ENCODE data around the gene TOB1.
"Not testable (repeated sequence)": the region's sequence is repeated elsewhere in the genome, so short reads cannot be mapped to it uniquely, and the experiment has no call there.

Gene TOB1

DNA sequence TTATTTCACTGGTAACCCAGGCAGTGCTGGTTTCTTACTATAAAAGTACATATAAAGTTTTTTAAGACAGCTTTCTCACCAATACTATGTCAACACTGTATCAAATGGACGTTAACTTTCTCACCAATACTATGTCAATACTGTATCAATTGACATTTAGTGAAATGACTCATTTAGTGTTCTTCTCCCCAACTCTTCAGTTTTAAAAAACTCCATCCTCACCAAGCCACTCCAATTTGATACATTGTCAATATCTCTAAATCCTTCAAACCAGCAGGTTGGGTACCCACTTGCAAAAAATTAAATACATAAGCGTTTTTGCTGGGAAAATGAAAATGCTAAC lies 4.8 kb downstream of the TOB1 start:
- Histone ChIP-seq H3K27me3 (replicated peaks; ENCODE audit: control insufficient read depth, insufficient read depth, low read length) (no peaks in the 10 kb centered on the region), H3K4me3 (replicated peaks; ENCODE audit: low read depth, low read length) (no peak overlapping the region), H3K36me3 (ENCODE audit: control insufficient read depth, insufficient read depth, low read length) (peaks cover 5% of the 10 kb centered on the region; the same call in 1 of the 2 replicates)
- DNase-seq (ENCODE audit: extremely low read depth, insufficient read length): no peak
- TF ChIP-seq, protein P1, sequence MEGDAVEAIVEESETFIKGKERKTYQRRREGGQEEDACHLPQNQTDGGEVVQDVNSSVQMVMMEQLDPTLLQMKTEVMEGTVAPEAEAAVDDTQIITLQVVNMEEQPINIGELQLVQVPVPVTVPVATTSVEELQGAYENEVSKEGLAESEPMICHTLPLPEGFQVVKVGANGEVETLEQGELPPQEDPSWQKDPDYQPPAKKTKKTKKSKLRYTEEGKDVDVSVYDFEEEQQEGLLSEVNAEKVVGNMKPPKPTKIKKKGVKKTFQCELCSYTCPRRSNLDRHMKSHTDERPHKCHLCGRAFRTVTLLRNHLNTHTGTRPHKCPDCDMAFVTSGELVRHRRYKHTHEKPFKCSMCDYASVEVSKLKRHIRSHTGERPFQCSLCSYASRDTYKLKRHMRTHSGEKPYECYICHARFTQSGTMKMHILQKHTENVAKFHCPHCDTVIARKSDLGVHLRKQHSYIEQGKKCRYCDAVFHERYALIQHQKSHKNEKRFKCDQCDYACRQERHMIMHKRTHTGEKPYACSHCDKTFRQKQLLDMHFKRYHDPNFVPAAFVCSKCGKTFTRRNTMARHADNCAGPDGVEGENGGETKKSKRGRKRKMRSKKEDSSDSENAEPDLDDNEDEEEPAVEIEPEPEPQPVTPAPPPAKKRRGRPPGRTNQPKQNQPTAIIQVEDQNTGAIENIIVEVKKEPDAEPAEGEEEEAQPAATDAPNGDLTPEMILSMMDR (IDR thresholded peaks at IDR 0.05; ENCODE audit: insufficient read depth, low read length, poor library complexity, severe bottlenecking): no peak

- H3K36me3 ChIP-seq (ENCODE audit: control insufficient read depth, insufficient read depth, low read length); H3K4me3 ChIP-seq (replicated peaks; ENCODE audit: low read depth, low read length); DNase-seq (ENCODE audit: extremely low read depth, insufficient read length); H3K27me3 ChIP-seq (replicated peaks; ENCODE audit: control insufficient read depth, insufficient read depth, low read length): not testable (repeated sequence)
These were observed 6.4 kb downstream of the TOB1 start for GRCh38 chr17:50859727-50860126.

GRCh38 chr17:50858486-50859225 lies 7.5 kb downstream of the TOB1 start:
- Histone ChIP-seq H3K27me3 (replicated peaks; ENCODE audit: control insufficient read depth, insufficient read depth, low read length) (no peaks in the 10 kb centered on the region), H3K4me3 (replicated peaks; ENCODE audit: low read depth, low read length) (no peak overlapping the region), H3K36me3 (ENCODE audit: control insufficient read depth, insufficient read depth, low read length) (peaks cover 5% of the 10 kb centered on the region; the same call in 1 of the 2 replicates)
- DNase-seq (ENCODE audit: extremely low read depth, insufficient read length): no peak
- TF ChIP-seq, protein P1 (IDR thresholded peaks at IDR 0.05; ENCODE audit: insufficient read depth, low read length, poor library complexity, severe bottlenecking): no peak

- no peaks in the 10 kb centered on the region for H3K36me3 ChIP-seq (ENCODE audit: control insufficient read depth, insufficient read depth, low read length)
- no peak overlapping the region for H3K4me3 ChIP-seq (replicated peaks; ENCODE audit: low read depth, low read length)
- no peak for DNase-seq (ENCODE audit: extremely low read depth, insufficient read length)
- no peaks in the 10 kb centered on the region for H3K27me3 ChIP-seq (replicated peaks; ENCODE audit: control insufficient read depth, insufficient read depth, low read length)
- TF ChIP-seq, protein P1 (IDR thresholded peaks at IDR 0.05; ENCODE audit: insufficient read depth, low read length, poor library complexity, severe bottlenecking): no peak
These were observed 9.7 kb downstream of the TOB1 start for GRCh38 chr17:50856431-50856830.

- no peak overlapping the region for H3K4me3 ChIP-seq (replicated peaks; ENCODE audit: low read depth, low read length)
These were observed 10.3 kb downstream of the TOB1 start for GRCh38 chr17:50855708-50856330.

GRCh38 chr17:50853781-50854180 lies 12.4 kb downstream of the TOB1 start:
- no peak for DNase-seq (ENCODE audit: extremely low read depth, insufficient read length)
- no peak overlapping the region for H3K4me3 ChIP-seq (replicated peaks; ENCODE audit: low read depth, low read length)
- H3K36me3 ChIP-seq (ENCODE audit: control insufficient read depth, insufficient read depth, low read length): no peaks in the 10 kb centered on the region

More at GRCh38 chr17:50855708-50856330, 10.3 kb downstream of the TOB1 start:
- Histone ChIP-seq H3K36me3 (ENCODE audit: control insufficient read depth, insufficient read depth, low read length) (no peaks in the 10 kb centered on the region), H3K27me3 (replicated peaks; ENCODE audit: control insufficient read depth, insufficient read depth, low read length) (no peaks in the 10 kb centered on the region)
- no peak for DNase-seq (ENCODE audit: extremely low read depth, insufficient read length)
- TF ChIP-seq, protein P1 (IDR thresholded peaks at IDR 0.05; ENCODE audit: insufficient read depth, low read length, poor library complexity, severe bottlenecking): no peak

More at GRCh38 chr17:50853781-50854180, 12.4 kb downstream of the TOB1 start:
- H3K27me3 ChIP-seq (replicated peaks; ENCODE audit: control insufficient read depth, insufficient read depth, low read length): no peaks in the 10 kb centered on the region
- TF ChIP-seq, protein P1 (IDR thresholded peaks at IDR 0.05; ENCODE audit: insufficient read depth, low read length, poor library complexity, severe bottlenecking): no peak
